Activated T-helper 2 cell treated with anti-CD3 and anti-CD28 coated beads, Interferon-gamma antibody, Interleukin-2, Interleukin-4, amounts not matched to agents 10 μg/mL and 5 μg/mL and 100 μg/mL, durations not matched to agents 14 hours and 24 hours and 36 hours (primary cell): ENCODE results near the gene DCAF11. TPM values are rescaled to one million over a fixed set of nuclear protein-coding genes. Genes with fewer than 3 reads are reported as not detected.
A peak's percentile ranks its signal among the peaks of the same experiment; 100 is the strongest.
"Not testable (repeated sequence)": the region's sequence is repeated elsewhere in the genome, so short reads cannot be mapped to it uniquely, and the experiment has no call there.

Source experiments
- DNase-seq: peaks from one replicate; pipeline ENCODE4 v3.0.0; 2021; ENCODE audit warnings: low spot score
- H3K27ac Mint-ChIP-seq: one replicate; pipeline ENCODE4 v1.8.0; 2021; ENCODE audit warnings: mixed read lengths
- H3K27me3 Mint-ChIP-seq: one replicate; pipeline ENCODE4 v1.8.0; 2021; ENCODE audit warnings: low read depth, mixed read lengths
- H3K36me3 Mint-ChIP-seq: one replicate; pipeline ENCODE4 v1.8.0; 2021; ENCODE audit warnings: low read depth, mixed read lengths
- H3K4me1 Mint-ChIP-seq: one replicate; pipeline ENCODE4 v1.8.0; 2021; ENCODE audit warnings: low read depth, mixed read lengths
- H3K4me3 Mint-ChIP-seq: one replicate; pipeline ENCODE4 v1.8.0; 2021; ENCODE audit warnings: low read depth, mild to moderate bottlenecking, moderate library complexity, mixed read lengths
- H3K9me3 Mint-ChIP-seq: one replicate; pipeline ENCODE4 v1.8.0; 2021; ENCODE audit warnings: mixed read lengths
- intact Hi-C: fragments of 100-400 bp; cut with micrococcal nuclease; formaldehyde crosslinking; loops from one replicate; pipeline ENCODE4 v1.15.1; 2023
- total RNA-seq: library from RNA; stranded (reverse); gene quantifications from 2 replicates; pipeline ENCODE4 v1.2.3, GENCODE V29; 2022

DCAF11 gene
- total RNA-seq, 1 donor from 2014 or later, result 77.3 TPM

DNA sequence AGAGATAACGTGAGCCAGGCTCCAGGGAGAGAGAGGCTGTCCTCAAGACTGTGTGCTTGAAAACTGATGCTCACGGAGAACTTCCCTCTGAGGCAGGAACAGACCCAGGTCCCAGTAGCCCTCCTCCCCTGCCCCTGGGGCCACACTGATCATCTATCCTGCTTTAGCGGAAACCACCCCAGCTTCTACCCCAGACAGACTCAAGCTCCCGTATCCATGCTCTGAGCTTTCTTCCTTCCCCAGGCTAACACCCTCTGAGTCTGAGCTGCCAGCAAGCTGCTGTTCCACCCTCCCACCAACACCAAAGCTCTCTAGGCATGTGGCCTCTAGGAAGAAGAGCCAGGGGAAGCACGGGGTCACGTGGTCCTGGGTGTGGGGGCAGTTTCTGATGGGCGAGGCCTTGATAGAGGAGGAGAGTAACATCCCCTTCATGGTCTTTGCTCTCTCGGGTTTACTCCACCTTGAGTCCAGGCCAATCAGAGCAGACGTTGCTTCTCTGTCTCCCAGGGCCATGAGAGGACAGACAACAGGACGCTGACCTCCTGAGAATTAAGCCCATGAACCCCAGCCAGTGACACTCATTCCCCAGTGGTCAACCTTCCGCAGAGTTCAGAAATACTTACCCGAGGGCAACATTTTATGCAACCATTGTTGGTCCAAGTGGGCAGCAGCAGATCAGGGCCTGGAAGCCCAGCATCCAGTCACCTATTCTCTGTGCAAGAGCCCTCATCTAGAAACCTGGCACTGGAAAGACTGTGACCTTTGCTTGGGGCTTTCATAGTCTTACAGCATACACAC, 19.1 kb upstream of the DCAF11 start:
- intact Hi-C loops, result loop anchor here (1.0 to 10.0 kb wide), 4 partner anchors 13 to 339 kb away; partner anchors contain the start of genes DCAF11, DHRS4L2 and NRL
- peak overlapping the region; percentile 97 for H3K4me3 Mint-ChIP-seq
- H3K27me3 Mint-ChIP-seq, result no peaks in the 10 kb centered on the region
- peak overlapping the region; percentile 98 for H3K27ac Mint-ChIP-seq
- DNase-seq, result peak; percentile 54
- peaks cover 30% of the 10 kb centered on the region for H3K4me1 Mint-ChIP-seq
- H3K9me3 Mint-ChIP-seq, result no peaks in the 10 kb centered on the region
- peaks cover 30% of the 10 kb centered on the region for H3K36me3 Mint-ChIP-seq

- Mint-ChIP-seq H3K4me1 (peaks cover 27% of the 10 kb centered on the region), H3K27me3 (no peaks in the 10 kb centered on the region), H3K9me3 (no peaks in the 10 kb centered on the region), H3K4me3 (peak overlapping the region; percentile 63), H3K27ac (peak overlapping the region; percentile 39), H3K36me3 (peaks cover 40% of the 10 kb centered on the region)
- DNase-seq, result no peak
- intact Hi-C loops, result loop anchor here (10.0 kb wide), 1 partner anchor 338 kb away; no protein-coding TSS in a partner anchor
Measured at GRCh38 chr14:24096545-24097181, 17.9 kb upstream of the DCAF11 start.

GRCh38 chr14:24098229-24098926, 16.2 kb upstream of the DCAF11 start:
- H3K27me3 Mint-ChIP-seq, result no peaks in the 10 kb centered on the region

DNA sequence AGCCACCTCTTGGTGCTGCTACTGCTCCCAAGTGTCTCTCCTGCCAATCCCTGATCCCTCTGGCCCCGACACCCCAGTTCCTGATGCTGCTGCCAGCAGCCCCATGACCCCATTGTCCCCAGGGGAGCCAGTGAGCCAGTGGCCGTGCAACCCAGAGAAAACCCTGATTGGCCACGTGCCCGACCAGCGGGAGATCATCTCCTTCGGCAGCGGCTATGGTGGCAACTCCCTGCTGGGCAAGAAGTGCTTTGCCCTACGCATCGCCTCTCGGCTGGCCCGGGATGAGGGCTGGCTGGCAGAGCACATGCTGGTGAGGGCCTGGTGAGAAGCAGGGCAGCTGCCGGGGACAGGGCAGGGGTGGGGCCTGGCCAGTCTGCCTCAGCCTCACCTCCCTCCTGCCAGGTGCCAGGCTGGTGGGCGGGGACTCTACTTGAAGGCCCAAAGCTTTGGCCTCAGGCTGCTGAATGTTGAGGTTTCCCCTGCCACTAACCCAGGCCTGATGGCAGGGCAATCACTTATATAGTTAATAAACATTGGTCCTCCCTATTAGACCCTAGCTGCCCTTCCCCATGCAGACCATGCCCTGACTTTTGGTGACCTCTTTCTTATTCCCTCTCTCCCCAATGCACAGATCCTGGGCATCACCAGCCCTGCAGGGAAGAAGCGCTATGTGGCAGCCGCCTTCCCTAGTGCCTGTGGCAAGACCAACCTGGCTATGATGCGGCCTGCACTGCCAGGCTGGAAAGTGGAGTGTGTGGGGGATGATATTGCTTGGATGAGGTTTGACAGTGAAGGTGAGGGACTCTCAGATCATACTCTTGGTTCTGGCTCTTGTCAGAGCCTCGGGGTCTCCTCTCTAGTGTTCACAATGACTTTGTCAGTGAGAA, 15.4 kb upstream of the DCAF11 start:
- peaks cover 16% of the 10 kb centered on the region for H3K4me1 Mint-ChIP-seq
- no peaks in the 10 kb centered on the region for H3K27me3 Mint-ChIP-seq
- no peak for DNase-seq
- H3K4me3 Mint-ChIP-seq, result no peak overlapping the region
- H3K27ac Mint-ChIP-seq, result no peak overlapping the region
- H3K9me3 Mint-ChIP-seq, result no peaks in the 10 kb centered on the region
- intact Hi-C loops, result loop anchor here (10.0 kb wide), 1 partner anchor 336 kb away; no protein-coding TSS in a partner anchor
- peaks cover 61% of the 10 kb centered on the region for H3K36me3 Mint-ChIP-seq

More at GRCh38 chr14:24098229-24098926, 16.2 kb upstream of the DCAF11 start:
- no peak overlapping the region for H3K4me3 Mint-ChIP-seq
- no peaks in the 10 kb centered on the region for H3K9me3 Mint-ChIP-seq
- intact Hi-C loops, result loop anchor here (10.0 kb wide), 1 partner anchor 336 kb away; no protein-coding TSS in a partner anchor
- no peak for DNase-seq
- no peak overlapping the region for H3K27ac Mint-ChIP-seq
- H3K4me1 Mint-ChIP-seq, result peaks cover 19% of the 10 kb centered on the region
- H3K36me3 Mint-ChIP-seq, result peaks cover 53% of the 10 kb centered on the region

- H3K36me3 Mint-ChIP-seq, result peaks cover 69% of the 10 kb centered on the region
- H3K27me3 Mint-ChIP-seq, result no peaks in the 10 kb centered on the region
- DNase-seq, result no peak
- H3K9me3 Mint-ChIP-seq, result peaks cover 3% of the 10 kb centered on the region
- H3K4me3 Mint-ChIP-seq, result no peak overlapping the region
- H3K4me1 Mint-ChIP-seq, result peaks cover 14% of the 10 kb centered on the region
- H3K27ac Mint-ChIP-seq, result no peak overlapping the region
- intact Hi-C loops, result no loop called here
Measured at GRCh38 chr14:24100197-24100981, 14.2 kb upstream of the DCAF11 start.

- peaks cover 64% of the 10 kb centered on the region for H3K36me3 Mint-ChIP-seq
- H3K9me3 Mint-ChIP-seq, result peaks cover 3% of the 10 kb centered on the region
- intact Hi-C loops, result no loop called here
- H3K4me1 Mint-ChIP-seq, result peaks cover 12% of the 10 kb centered on the region
- H3K27me3 Mint-ChIP-seq, result no peaks in the 10 kb centered on the region
- H3K27ac Mint-ChIP-seq, result no peak overlapping the region
- DNase-seq, result no peak
- H3K4me3 Mint-ChIP-seq, result no peak overlapping the region
Measured at GRCh38 chr14:24100982-24101494, 13.5 kb upstream of the DCAF11 start.

GRCh38 chr14:24102357-24103048, 12.1 kb upstream of the DCAF11 start:
- no peak overlapping the region for H3K4me3 Mint-ChIP-seq
- peaks cover 9% of the 10 kb centered on the region for H3K4me1 Mint-ChIP-seq
- no peaks in the 10 kb centered on the region for H3K27me3 Mint-ChIP-seq
- DNase-seq, result no peak
- intact Hi-C loops, result no loop called here
- H3K9me3 Mint-ChIP-seq, result peaks cover 3% of the 10 kb centered on the region
- peaks cover 55% of the 10 kb centered on the region for H3K36me3 Mint-ChIP-seq
- no peak overlapping the region for H3K27ac Mint-ChIP-seq

DNA sequence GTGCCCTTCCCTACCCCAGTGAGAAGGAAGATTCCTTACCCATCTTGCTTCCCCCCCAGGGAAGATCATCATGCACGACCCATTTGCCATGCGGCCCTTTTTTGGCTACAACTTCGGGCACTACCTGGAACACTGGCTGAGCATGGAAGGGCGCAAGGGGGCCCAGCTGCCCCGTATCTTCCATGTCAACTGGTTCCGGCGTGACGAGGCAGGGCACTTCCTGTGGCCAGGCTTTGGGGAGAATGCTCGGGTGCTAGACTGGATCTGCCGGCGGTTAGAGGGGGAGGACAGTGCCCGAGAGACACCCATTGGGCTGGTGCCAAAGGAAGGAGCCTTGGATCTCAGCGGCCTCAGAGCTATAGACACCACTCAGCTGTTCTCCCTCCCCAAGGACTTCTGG, 11.1 kb upstream of the DCAF11 start:
- intact Hi-C loops, result no loop called here
- H3K36me3 Mint-ChIP-seq, result peaks cover 55% of the 10 kb centered on the region
- H3K27me3 Mint-ChIP-seq, result no peaks in the 10 kb centered on the region
- no peak for DNase-seq
- H3K9me3 Mint-ChIP-seq, result peaks cover 3% of the 10 kb centered on the region
- no peak overlapping the region for H3K27ac Mint-ChIP-seq
- peaks cover 10% of the 10 kb centered on the region for H3K4me1 Mint-ChIP-seq
- H3K4me3 Mint-ChIP-seq, result no peak overlapping the region

GRCh38 chr14:24105609-24106239, 8.9 kb upstream of the DCAF11 start:
- H3K9me3 Mint-ChIP-seq, H3K27me3 Mint-ChIP-seq, H3K4me3 Mint-ChIP-seq, DNase-seq, intact Hi-C loops: not testable (repeated sequence)
- Mint-ChIP-seq H3K4me1 (peaks cover 16% of the 10 kb centered on the region), H3K36me3 (peaks cover 40% of the 10 kb centered on the region), H3K27ac (peak overlapping the region; percentile 29)

GRCh38 chr14:24106672-24107271, 7.8 kb upstream of the DCAF11 start:
- no peak overlapping the region for H3K4me3 Mint-ChIP-seq
- peaks cover 31% of the 10 kb centered on the region for H3K36me3 Mint-ChIP-seq
- no peaks in the 10 kb centered on the region for H3K27me3 Mint-ChIP-seq
- peaks cover 3% of the 10 kb centered on the region for H3K9me3 Mint-ChIP-seq
- no peak overlapping the region for H3K27ac Mint-ChIP-seq
- H3K4me1 Mint-ChIP-seq, result peaks cover 17% of the 10 kb centered on the region
- intact Hi-C loops, result no loop called here
- no peak for DNase-seq
